Adrenal gland (tissue), 12 donors: ENCODE results near the gene CXXC1. TPM values are rescaled to one million over a fixed set of nuclear protein-coding genes. Genes with fewer than 3 reads are reported as not detected.

Source experiments
- DNase-seq, 7 donors: peaks; one replicate each; pipeline ENCODE4 v3.0.0-alpha.2; 2019 to 2020
- H3K27ac ChIP-seq, 5 donors: fragments of 200-600 bp; sonication (generic) in 4 of 5; 1 replicate in 3 of 5; 2 replicates in 2 of 5; pipeline versions ENCODE4 v1.5.1 to v1.8.0; 2016 to 2020; ENCODE audit warnings: mild to moderate bottlenecking in 1 of 5
- H3K27me3 ChIP-seq: fragments of 200-600 bp; 2 replicates; pipeline ENCODE4 v1.8.0; 2021
- H3K36me3 ChIP-seq, 2 donors: fragments of 200-600 bp; replicated peaks in 1 of 2; 1 replicate in 1 of 2; 2 replicates in 1 of 2; pipeline versions ENCODE4 v1.5.1 to v1.8.0; 2018 to 2022
- H3K4me1 ChIP-seq, 2 donors: fragments of 200-600 bp; replicated peaks in 1 of 2; 1 replicate in 1 of 2; 2 replicates in 1 of 2; pipeline versions ENCODE4 v1.5.1 to v1.8.0; 2018 to 2021
- H3K4me3 ChIP-seq, 4 donors: fragments of 200-600 bp; sonication (generic) in 3 of 4; one replicate each; pipeline ENCODE4 v1.5.1; 2016 to 2018
- H3K9me3 ChIP-seq, 3 donors: fragments of 200-600 bp; sonication (generic) in 1 of 3; replicated peaks in 1 of 3; 1 replicate in 2 of 3; 2 replicates in 1 of 3; pipeline versions ENCODE4 v1.5.1 to v1.8.0; 2016 to 2021
- POLR2A ChIP-seq, 2 donors: fragments of 450-650 bp; IDR thresholded peaks; one replicate each; pipeline ENCODE4 v1.6.1; 2017; ENCODE audit warnings: antibody characterized with exemption in 2 of 2, mild to moderate bottlenecking in 2 of 2, moderate library complexity in 1 of 2
- WGBS, 4 donors: extraction: QIAGEN DNeasy Blood & Tissue Kit in 2 of 4; methylation state at CpG; one replicate each; pipeline versions ENCODE4 v1.1.5 to v1.1.7; 2013 to 2017; 5-methylcytosine and 5-hydroxymethylcytosine counted together
- intact Hi-C, 2 donors: fragments of 100-400 bp; cut with DNase I; formaldehyde crosslinking; loops; one replicate each; pipeline versions ENCODE4 v1.14.1 to v1.15.0; 2022 to 2023
- polyA plus RNA-seq, 3 donors: library from polyadenylated mRNA; stranded (reverse); fragments of 200-250 nt in 2 of 3; fragments of 350-450 nt in 1 of 3; fragmentation: Illumina TruSeq in 1 of 3; extraction: RNeasy Lipid Tissue Mini Kit (QIAGEN cat#74804) in 1 of 3; gene quantifications; one replicate each; pipeline ENCODE4 v1.2.3, GENCODE V29; 2013 to 2014
- total RNA-seq, 9 donors: library from RNA; depleted of rRNA in 4 of 9; stranded (reverse); fragments of >200 nt in 4 of 9; fragments of 120-200 nt in 1 of 9; fragmentation: NEBNext Ultra II Directional in 1 of 9; extraction: Animal tissue kit (Norgen Biotek cat#: 25700) in 1 of 9; gene quantifications; one replicate each; pipeline versions ENCODE4 v1.1.0 to v1.2.4, GENCODE V29; 2013 to 2023
- TF ChIP-seq, protein P1 (sequence below), 6 experiments: fragments of 450-650 bp in 4 of 6; fragments of 200-600 bp in 2 of 6; sonication (generic) in 1 of 6; IDR thresholded peaks; 1 replicate in 5 of 6; 2 replicates in 1 of 6; pipeline versions ENCODE4 v1.5.1 to v1.8.0; 2016 to 2021; ENCODE audit warnings: antibody characterized with exemption in 6 of 6, mild to moderate bottlenecking in 2 of 6, moderate library complexity in 1 of 6
- donor health status: healthy with polysubstance abuse.
- donor health status: Bipolar disorder and iron deficiency.
- donor health status: DM: yes; HTN: yes; CAD: no.
- donor health status: DM: no; HTN: no; CAD: no.
- donor health status: DM: no; HTN: no; CAD: no.
- donor health status: DM: yes; HTN: yes; CAD: no.

Gene CXXC1
- total and polyA plus RNA-seq, 12 donors = 25.2 to 295 (median 66.2) TPM

DNA sequence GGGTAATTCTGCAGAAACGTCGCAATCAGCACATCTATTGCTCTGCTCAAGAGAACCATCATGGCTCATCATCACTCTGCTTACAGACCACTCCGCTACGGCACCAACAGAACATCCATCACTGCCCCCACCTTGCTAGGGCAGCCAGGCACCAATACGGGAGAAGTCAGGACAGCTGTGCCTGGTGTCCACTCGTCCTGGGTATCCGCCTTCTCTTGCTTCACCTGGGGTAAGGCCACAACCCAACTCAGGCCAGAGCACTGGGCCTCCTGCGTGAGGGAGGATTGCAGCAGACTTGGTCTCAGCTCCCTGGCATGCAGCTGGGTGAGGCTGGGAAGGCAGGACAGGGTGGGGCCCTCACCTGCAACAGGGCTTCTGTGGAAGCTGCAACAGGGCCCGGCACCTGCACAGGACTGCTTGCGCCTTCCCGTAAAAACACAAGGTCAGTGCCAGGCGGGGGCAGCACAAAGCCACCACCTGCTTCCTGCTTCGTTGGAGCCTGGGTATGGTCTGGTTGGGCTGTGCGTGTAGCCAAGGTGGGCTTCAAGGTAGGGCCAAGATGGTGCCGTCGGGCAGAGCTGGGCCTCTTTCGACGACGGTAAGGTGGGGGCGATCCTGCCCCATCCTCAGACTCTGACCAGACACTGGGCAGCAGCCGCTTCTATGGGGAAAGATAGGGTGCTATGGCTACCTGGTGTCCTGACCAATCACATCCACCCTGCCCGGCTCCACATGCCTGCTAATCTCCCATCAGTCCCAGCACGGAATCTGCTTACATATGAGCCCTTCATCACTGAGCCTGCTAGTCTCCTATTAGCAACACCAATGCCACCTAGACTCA is 14.1 kb downstream of the CXXC1 start:
- TF ChIP-seq, protein P1, sequence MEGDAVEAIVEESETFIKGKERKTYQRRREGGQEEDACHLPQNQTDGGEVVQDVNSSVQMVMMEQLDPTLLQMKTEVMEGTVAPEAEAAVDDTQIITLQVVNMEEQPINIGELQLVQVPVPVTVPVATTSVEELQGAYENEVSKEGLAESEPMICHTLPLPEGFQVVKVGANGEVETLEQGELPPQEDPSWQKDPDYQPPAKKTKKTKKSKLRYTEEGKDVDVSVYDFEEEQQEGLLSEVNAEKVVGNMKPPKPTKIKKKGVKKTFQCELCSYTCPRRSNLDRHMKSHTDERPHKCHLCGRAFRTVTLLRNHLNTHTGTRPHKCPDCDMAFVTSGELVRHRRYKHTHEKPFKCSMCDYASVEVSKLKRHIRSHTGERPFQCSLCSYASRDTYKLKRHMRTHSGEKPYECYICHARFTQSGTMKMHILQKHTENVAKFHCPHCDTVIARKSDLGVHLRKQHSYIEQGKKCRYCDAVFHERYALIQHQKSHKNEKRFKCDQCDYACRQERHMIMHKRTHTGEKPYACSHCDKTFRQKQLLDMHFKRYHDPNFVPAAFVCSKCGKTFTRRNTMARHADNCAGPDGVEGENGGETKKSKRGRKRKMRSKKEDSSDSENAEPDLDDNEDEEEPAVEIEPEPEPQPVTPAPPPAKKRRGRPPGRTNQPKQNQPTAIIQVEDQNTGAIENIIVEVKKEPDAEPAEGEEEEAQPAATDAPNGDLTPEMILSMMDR (IDR thresholded peaks at IDR 0.05) = no peak
- TF ChIP-seq POLR2A (IDR thresholded peaks at IDR 0.05) = no peak
- peaks cover 0 to 85% of the 10 kb centered on the region in 2 donors for H3K36me3 ChIP-seq
- intact Hi-C loops = loop anchor here in 1 of 2 donors (10.0 kb wide), 1 partner anchor 81 kb away; no protein-coding TSS in a partner anchor
- H3K4me1 ChIP-seq = peaks cover 0 to 3% of the 10 kb centered on the region in 2 donors
- 89 to 92% (median 91%) methylated on average over 16 to 23 of the region's 23 CpGs for whole genome bisulfite sequencing, 4 donors
- H3K27me3 ChIP-seq = no peaks in the 10 kb centered on the region
- no peak for DNase-seq
- no peak overlapping the region for H3K27ac ChIP-seq
- no peak overlapping the region for H3K4me3 ChIP-seq
- H3K9me3 ChIP-seq = no peaks in the 10 kb centered on the region

- Histone ChIP-seq H3K9me3 (no peaks in the 10 kb centered on the region), H3K4me3 (no peak overlapping the region), H3K27me3 (no peaks in the 10 kb centered on the region), H3K4me1 (no peaks in the 10 kb centered on the region), H3K36me3 (peaks cover 0 to 85% of the 10 kb centered on the region in 2 donors), H3K27ac (no peak overlapping the region)
- no peak for DNase-seq
- 74 to 91% (median 87%) methylated on average over 3 to 5 of the region's 5 CpGs for WGBS, 4 donors
- intact Hi-C loops = loop anchor here in 1 of 2 donors (10.0 kb wide), 1 partner anchor 82 kb away; no protein-coding TSS in a partner anchor
- no peak for TF ChIP-seq POLR2A (IDR thresholded peaks at IDR 0.05)
- TF ChIP-seq, protein P1 (IDR thresholded peaks at IDR 0.05) = no peak
These were observed 14.9 kb downstream of the CXXC1 start for GRCh38 chr18:50272568-50272967.

DNA sequence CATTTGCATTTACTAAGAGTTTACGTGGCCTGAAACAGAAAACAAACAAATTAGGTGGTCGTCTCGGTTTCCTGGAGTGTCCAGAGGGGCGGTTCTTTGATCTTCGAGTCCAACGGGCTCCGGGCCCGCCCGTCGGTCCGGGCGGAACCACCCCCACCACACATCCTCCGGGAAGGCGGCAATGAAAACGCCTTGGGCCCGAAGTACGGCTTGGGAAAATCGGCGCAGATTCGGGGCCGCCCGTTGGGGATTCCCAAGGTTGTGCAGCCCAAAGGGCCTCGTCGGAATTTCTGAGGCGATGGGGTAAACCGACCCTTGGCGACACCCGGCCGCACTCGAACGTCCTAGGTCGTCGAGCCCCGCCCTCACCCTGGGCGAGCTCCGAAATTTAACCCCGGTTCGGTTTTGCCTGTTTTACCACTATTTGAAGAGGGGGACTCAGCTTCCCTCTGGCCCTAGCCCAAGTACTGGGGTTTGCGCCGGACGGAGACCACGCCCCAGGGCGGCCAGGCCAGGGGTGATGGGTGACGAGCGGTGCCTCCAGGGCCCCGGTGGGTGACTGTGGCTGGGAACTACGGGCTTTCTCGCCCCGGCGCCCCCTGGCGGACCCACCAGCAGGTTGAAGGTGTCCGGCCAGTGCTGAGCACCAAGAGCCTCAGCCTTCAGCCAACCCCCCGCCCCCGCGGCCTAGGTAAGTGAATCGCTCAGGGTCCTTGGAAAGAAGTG is 19.3 kb downstream of the CXXC1 start:
- 20 to 30% (median 25%) methylated on average over 27 to 56 of the region's 56 CpGs for WGBS, 4 donors

More for the DNA sequence above, 19.3 kb downstream of the CXXC1 start:
- TF ChIP-seq, protein P1 (IDR thresholded peaks at IDR 0.05) = peak; percentile 29 to 69 (median 50)
- TF ChIP-seq POLR2A (IDR thresholded peaks at IDR 0.05) = no peak
- peak overlapping the region in 4 of 5 donors; percentile 49 to 78 (median 73) for H3K27ac ChIP-seq
- peaks cover 0 to 45% of the 10 kb centered on the region in 2 donors for H3K36me3 ChIP-seq
- no peaks in the 10 kb centered on the region for H3K9me3 ChIP-seq
- intact Hi-C loops = no loop called here
- DNase-seq = peak; percentile 70 to 86 (median 74)
- peaks cover 6 to 12% of the 10 kb centered on the region in 2 donors for H3K4me1 ChIP-seq
- H3K27me3 ChIP-seq = no peaks in the 10 kb centered on the region
- H3K4me3 ChIP-seq = peak overlapping the region in 1 of 4 donors; percentile 47
